HG03571 (cell line): Measurements from ENCODE around the gene RAPGEF4.

Experiments
- ATAC-seq: cut with Tn5 transposase; IDR thresholded peaks from one replicate; pipeline ENCODE4 v1.9.1; 2021; ENCODE audit not compliant: unreplicated experiment

The RAPGEF4 gene

DNA sequence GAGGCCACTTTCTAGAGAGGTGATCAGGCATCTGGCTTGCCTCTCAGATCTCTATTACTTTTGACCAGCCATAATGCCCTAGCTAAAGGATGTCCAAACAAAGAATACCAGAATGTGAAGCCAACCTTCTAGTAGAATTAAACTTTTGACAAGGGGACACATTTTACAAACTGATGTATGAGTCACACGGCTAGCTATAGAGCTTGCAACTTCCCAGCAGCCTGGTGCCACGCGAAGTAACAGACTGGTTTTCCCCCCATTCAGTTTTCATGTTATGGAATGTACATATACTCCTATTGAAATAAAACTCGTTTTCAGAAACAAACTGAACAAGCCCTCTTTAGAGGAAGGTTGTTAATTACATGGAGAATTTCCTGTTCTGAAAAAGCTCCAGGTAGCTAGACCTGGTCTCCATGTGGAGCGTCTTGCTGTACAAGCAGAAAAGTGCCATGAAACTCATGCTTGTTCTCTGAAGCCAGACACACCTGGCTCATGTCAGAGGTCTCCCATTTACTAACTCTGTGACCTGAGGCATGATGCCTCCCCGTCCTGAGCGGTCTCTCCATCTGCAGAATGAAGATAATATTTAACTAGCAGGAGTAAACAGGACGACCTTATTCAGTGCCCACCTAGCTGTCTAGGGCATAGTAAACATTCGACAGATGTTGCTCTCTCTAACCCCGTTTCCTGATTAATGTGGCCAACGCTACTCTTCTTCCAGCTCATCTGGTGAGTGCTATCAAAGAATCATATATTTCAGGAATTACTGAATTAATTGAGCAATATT is 258.5 kb downstream of the RAPGEF4 start:
- ATAC-seq: no peak

DNA sequence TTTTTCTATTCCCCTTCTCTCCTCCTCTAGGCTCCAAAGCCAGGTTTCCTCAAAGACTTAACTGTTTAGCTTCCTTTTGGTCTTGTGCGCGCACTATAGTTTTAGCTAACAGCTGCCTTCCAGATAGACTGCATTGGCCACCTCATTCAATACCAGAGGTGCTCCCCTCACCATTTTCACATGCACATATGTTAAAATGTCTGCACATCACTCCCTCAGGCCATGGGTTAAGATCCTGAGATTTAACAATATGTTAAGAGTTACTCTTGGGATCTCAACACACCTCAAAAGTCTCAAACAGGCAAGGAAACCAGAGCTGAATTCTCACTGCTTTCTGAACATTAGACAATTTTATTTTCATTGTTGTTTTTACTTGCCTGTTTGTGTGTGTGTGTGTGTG is 259.2 kb downstream of the RAPGEF4 start:
- ATAC-seq: no peak

GRCh38 chr2:172995323-172996244 is 259.9 kb downstream of the RAPGEF4 start:
- ATAC-seq: no peak

GRCh38 chr2:172996387-172996961 is 260.8 kb downstream of the RAPGEF4 start:
- no peak for ATAC-seq

DNA sequence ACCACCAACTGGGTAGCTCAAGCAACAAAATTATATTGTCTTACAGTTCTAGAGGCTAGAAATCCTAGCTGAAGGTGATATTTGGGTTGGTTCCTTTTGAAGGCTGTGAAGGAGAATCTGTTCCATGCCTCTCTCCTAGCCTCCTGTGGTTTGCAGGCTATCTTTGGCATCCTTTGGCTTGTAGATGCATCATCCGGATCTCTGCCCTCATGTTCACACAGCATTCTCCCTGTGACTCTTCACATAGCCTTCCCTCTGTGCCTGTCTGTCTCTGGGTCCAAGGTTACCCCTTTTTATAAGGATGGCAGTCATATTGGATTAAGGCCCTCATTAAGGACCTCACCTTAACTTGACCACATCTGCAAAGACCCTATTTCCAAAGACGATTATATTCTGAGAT is 261.4 kb downstream of the RAPGEF4 start:
- no peak for ATAC-seq

GRCh38 chr2:172998547-172999272 is 263.1 kb downstream of the RAPGEF4 start:
- no peak for ATAC-seq

- no peak for ATAC-seq
Observed at GRCh38 chr2:172999641-173000386, 264.2 kb downstream of the RAPGEF4 start.

DNA sequence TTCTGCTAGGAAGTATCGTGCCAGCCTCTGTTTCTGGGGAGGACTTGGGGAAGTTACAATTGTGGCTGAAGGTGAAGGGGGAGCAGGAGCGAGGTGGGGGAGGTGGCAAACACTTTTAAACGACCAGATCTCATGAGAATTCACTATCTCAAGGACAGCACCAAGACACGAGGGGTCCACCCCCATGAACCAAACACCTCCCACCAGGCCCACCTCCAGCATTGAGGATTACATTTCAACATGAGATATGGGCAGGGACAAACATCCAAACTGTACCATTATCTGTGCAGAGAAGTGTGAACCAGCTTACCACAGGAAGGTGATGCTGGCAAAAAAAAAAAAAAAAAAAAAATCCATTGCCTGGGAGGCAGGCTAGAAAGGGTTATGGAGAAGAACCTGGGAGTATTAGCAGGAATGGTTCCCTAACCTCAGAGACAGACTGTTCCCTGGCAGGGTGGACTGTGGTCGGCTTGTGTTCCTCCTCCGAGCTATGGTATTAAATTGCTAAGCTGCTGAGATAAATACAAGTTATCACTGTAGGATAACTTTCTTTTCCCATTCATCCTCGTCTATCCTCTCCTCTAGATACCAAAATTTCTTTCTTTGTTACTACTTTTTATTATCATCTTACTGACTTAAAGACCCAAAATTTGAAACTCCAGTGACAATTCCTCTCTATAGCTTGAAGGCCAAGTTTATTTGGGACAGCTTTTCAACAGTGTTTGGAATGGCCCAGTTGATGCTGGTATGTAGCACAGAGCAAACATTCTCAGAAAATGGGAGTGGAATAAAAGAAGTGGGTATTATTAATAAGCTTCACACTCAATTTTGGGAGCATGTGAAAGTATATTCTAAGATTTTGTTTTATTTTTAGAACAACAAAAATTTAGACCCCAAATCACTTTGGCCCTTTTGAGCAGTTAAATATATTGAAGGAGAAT is 266.3 kb downstream of the RAPGEF4 start:
- no peak for ATAC-seq

- no peak for ATAC-seq
Observed at GRCh38 chr2:173002751-173003541, 267.3 kb downstream of the RAPGEF4 start.

GRCh38 chr2:173008786-173009185 is 273.1 kb downstream of the RAPGEF4 start:
- ATAC-seq: no peak

- ATAC-seq: no peak
Observed at GRCh38 chr2:173010233-173010632, 274.6 kb downstream of the RAPGEF4 start.

DNA sequence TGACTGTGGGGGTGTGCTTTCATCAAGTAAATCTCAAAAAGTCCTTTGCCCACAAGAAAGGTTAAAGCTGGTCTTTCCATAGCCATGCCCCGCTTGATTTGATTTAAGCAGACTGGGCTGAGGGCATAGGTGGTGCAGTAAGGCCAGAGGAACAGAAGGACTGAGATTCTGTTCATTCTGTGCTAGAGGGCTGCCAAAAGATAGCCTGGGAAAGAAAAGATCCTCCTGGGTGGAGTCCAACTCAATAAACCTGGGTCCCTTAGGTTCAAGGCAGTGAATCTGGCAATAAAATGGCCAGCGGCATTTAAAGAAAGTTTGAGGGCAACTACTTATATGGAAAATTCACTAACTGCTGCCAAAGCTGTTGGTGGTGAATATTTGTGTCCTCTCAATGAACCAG is 280.8 kb downstream of the RAPGEF4 start:
- ATAC-seq: no peak

- no peak for ATAC-seq
Observed at GRCh38 chr2:173017646-173018420, 282.2 kb downstream of the RAPGEF4 start.

GRCh38 chr2:173019755-173020154 is 284.1 kb downstream of the RAPGEF4 start:
- no peak for ATAC-seq

DNA sequence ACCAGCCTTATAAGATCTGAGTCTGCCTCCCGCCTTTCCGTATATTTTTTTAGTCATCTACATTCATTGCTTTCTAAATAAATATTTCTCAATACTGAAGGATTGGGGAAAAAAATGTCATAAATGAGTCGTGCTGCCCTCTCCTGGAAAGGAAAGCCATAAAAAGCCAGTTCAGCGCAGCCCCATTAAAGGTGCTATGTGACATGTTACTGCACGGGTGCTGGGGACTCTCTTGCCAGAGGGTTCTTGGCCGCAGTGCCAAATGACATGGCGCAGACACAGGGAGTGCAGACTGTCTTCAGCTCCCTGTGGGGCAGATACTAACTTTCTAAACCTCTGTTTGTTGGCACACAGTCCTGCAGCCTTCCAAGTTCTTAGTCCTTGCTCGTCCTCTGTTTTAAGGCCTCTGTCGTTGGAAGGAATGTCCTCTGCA is 286.3 kb downstream of the RAPGEF4 start:
- no peak for ATAC-seq

GRCh38 chr2:173023718-173024117 is 288.1 kb downstream of the RAPGEF4 start:
- no peak for ATAC-seq

DNA sequence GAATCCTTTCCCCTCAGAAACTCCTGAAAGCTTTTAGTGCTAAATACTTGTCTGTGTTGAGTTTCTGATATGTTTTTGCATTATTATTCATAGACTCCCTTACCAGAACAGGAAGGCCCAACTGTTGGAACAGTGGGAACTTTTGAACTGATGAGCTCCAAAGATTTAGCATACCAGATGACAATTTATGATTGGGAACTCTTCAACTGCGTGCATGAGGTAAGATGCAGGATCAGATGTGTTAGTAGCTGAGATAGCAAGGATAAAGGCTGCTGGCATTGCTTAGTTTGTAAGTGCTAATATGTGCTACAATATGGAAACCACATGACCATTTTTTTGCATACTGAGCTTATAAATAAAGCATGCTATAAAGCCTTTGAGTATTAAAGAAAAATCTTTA is 290.8 kb downstream of the RAPGEF4 start:
- no peak for ATAC-seq
